ENCODE data around the gene CELA1.

Gene CELA1

DNA sequence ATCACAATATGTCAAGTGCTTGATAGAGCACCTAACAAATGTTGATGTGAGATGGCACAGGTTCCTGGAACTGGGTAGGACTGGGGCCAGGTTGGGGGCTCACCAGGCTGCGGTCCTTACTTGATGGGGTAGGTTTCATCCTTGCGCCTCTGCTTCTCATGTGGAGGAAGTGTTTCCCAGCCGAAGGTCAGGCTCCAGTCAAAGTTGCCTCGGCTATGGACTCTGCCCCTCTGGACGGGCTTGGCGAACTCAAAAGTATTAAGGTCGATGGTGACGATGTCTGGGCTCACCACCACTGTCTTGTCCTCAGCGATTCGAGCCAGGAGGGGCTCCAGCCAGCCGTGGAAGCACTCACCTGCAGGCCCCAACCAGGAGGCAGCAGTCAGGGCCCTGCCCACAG lies 17.5 kb upstream of the CELA1 start:
- H3K9me3 Mint-ChIP-seq, result no peaks in the 10 kb centered on the region
- peaks cover 44% of the 10 kb centered on the region for H3K36me3 Mint-ChIP-seq (ENCODE audit: low read depth)
- no peaks in the 10 kb centered on the region for H3K27me3 Mint-ChIP-seq
- no peak overlapping the region for H3K27ac Mint-ChIP-seq
- H3K4me3 Mint-ChIP-seq, result no peak overlapping the region
- H3K4me1 Mint-ChIP-seq (ENCODE audit: low read depth), result peaks cover 17% of the 10 kb centered on the region

DNA sequence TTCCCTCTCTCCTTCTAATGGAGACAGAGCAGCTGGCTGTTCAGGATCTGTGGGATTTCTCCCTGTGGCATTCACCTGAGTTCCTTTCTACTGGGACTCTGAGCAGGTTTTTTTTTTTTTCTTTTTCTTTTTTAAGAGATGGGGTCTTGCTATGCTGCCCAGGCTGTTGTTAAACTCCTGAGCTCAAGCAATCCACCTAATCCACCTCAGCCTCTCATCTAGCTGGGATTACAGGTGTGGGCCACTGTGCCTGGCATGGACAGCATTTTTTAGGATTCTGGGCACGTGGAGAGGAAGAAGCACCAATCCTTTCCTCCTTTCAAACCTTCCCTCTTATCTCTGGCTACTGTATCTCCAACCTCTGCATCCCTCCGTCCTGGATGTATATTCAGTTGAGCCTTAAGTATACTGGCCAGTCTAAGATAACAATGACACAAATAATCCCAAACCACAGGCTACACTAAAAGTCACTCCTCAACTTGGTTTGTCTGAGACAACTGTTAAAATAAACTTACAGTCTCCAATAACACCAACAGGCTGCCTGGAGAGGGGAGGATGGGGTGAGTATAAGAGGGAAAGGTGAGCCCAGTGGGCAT lies 16.4 kb upstream of the CELA1 start:
- peaks cover 13% of the 10 kb centered on the region for H3K4me1 Mint-ChIP-seq (ENCODE audit: low read depth)
- no peaks in the 10 kb centered on the region for H3K9me3 Mint-ChIP-seq
- H3K4me3 Mint-ChIP-seq, result no peak overlapping the region
- no peak overlapping the region for H3K27ac Mint-ChIP-seq
- peaks cover 50% of the 10 kb centered on the region for H3K36me3 Mint-ChIP-seq (ENCODE audit: low read depth)
- H3K27me3 Mint-ChIP-seq, result no peaks in the 10 kb centered on the region

DNA sequence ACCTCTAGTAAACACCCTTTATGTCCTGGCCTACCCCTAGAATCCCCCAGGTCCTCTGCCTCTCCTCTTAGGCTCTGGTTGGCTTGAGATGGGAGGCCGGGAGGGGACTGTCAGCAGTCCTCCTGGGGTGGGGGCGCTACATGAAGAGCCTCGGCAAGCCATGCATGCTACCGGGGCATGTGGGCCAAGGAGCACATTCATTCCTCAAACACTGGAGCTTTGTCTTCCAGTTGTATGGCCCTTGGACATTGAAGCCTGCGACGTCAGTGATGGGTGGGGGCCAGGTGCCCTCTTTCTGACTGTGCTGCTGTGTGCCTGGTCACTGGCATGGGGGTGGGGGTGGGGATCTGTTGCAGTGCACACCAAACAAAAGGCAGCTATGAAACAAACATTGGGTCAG lies 15.8 kb upstream of the CELA1 start:
- Mint-ChIP-seq H3K27me3 (no peaks in the 10 kb centered on the region), H3K4me1 (ENCODE audit: low read depth) (peaks cover 13% of the 10 kb centered on the region), H3K4me3 (no peak overlapping the region), H3K9me3 (no peaks in the 10 kb centered on the region), H3K27ac (no peak overlapping the region), H3K36me3 (ENCODE audit: low read depth) (peaks cover 50% of the 10 kb centered on the region)

DNA sequence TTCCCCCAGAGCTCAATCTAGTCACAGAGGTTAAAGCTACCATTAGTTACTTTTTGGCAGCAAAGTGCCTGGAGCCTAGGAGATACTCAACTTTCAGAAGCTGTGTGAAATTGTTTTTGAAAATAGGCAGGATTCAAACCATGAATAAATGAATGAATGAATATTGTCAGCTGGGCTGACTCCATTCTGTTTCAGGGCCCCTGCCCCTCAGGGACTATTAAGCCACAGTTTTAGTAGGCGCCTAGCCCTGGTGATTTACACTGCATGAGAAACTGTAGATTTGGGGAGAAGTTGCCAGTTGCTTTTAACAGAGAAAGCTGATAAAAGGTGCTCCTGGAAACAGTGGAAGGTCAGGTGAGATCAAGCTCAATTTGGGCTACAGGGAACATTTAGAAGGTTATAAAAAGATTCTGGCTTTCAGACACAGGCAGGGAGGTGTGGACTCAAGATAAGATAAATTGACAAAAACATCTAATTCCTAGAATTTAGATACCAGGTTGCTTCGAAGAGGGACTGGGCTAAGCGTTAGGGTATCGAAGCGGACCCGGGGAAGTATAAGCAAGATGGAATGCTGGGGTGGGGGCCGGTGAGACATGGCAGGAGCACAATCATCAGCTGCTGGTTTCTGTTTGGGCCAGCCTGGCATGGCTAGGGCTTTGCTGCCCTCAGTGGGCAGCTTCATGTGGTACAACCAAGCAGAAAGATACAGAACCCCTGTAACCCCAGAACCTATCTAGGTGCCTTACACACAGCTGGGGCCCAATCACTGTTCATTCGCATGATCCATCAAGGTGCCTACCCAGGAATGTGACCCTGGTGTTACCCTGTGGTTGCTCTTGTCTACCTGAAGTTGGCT lies 14.9 kb upstream of the CELA1 start:
- H3K36me3 Mint-ChIP-seq (ENCODE audit: low read depth), result peaks cover 57% of the 10 kb centered on the region
- H3K27me3 Mint-ChIP-seq, result no peaks in the 10 kb centered on the region
- H3K4me1 Mint-ChIP-seq (ENCODE audit: low read depth), result peaks cover 19% of the 10 kb centered on the region
- H3K27ac Mint-ChIP-seq, result no peak overlapping the region
- H3K9me3 Mint-ChIP-seq, result no peaks in the 10 kb centered on the region
- H3K4me3 Mint-ChIP-seq, result no peak overlapping the region

DNA sequence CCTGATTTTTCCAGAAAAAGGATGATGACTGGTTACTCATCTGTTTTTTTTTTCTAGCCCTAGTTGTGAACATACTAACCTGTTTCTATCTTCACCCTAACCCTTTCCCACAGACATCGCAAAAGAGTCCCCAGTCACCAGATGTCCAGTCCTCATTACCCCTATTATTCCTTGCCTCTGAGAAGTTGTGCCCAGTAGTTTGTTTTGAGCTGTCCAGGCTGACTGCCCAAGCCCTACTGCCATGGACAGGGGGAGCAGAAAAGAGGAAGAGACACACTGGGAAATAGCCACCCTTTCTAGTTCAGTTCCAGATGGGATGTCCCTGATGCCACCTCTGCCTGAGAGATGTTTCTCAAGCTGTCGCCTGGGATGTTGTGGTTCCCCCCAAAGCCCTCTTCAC lies 13.8 kb upstream of the CELA1 start:
- no peaks in the 10 kb centered on the region for H3K9me3 Mint-ChIP-seq
- H3K36me3 Mint-ChIP-seq (ENCODE audit: low read depth), result peaks cover 60% of the 10 kb centered on the region
- H3K27ac Mint-ChIP-seq, result no peak overlapping the region

DNA sequence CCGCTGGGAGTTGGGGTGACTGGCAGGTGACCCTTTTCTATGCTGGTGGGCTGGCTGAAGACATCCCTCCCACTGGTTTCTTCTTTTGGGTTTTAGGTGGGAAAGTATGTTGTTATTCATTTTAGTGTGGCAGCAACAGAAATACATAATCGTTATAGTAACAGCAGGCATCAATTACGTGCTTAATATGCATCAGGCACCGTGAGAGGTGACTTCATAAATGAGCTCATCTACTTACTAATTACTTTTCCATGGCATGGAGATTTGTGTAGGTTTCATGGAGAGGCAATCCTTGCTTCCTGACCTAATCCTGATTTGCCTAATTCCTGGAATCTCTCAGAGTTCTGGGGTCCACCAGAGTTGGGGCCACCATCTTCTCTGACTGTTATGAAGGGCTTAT lies 13.4 kb upstream of the CELA1 start:
- H3K9me3 Mint-ChIP-seq, result no peaks in the 10 kb centered on the region
- H3K27ac Mint-ChIP-seq, result no peak overlapping the region
- no peak overlapping the region for H3K4me3 Mint-ChIP-seq
- no peaks in the 10 kb centered on the region for H3K27me3 Mint-ChIP-seq
- H3K36me3 Mint-ChIP-seq (ENCODE audit: low read depth), result peaks cover 58% of the 10 kb centered on the region
- H3K4me1 Mint-ChIP-seq (ENCODE audit: low read depth), result peaks cover 19% of the 10 kb centered on the region

More for the DNA sequence above, 13.8 kb upstream of the CELA1 start:
- no peak overlapping the region for H3K4me3 Mint-ChIP-seq
- H3K27me3 Mint-ChIP-seq, result no peaks in the 10 kb centered on the region
- H3K4me1 Mint-ChIP-seq (ENCODE audit: low read depth), result peaks cover 19% of the 10 kb centered on the region

DNA sequence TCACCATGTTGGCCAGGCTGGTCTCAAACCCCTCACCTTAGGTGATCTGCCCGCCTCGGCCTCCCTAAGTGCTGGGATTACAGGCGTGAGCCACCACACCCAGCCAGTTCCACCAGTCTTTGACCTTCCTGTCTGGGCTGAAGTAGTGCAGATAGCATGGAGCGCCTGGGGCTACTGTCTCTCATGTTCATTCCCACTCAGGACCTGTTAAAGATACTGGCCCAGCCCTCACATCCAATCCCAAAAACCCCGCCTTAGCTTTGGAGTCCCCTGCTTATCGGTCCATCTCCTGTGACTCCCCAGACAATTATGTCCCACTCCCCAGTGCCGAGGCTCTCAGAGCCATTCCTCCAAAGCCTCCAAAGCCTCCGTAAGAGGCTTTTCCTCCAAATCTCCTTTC lies 12.0 kb upstream of the CELA1 start:
- Mint-ChIP-seq H3K36me3 (ENCODE audit: low read depth) (peaks cover 54% of the 10 kb centered on the region), H3K27ac (no peak overlapping the region), H3K9me3 (no peaks in the 10 kb centered on the region), H3K4me3 (no peak overlapping the region), H3K4me1 (ENCODE audit: low read depth) (peaks cover 19% of the 10 kb centered on the region), H3K27me3 (no peaks in the 10 kb centered on the region)

DNA sequence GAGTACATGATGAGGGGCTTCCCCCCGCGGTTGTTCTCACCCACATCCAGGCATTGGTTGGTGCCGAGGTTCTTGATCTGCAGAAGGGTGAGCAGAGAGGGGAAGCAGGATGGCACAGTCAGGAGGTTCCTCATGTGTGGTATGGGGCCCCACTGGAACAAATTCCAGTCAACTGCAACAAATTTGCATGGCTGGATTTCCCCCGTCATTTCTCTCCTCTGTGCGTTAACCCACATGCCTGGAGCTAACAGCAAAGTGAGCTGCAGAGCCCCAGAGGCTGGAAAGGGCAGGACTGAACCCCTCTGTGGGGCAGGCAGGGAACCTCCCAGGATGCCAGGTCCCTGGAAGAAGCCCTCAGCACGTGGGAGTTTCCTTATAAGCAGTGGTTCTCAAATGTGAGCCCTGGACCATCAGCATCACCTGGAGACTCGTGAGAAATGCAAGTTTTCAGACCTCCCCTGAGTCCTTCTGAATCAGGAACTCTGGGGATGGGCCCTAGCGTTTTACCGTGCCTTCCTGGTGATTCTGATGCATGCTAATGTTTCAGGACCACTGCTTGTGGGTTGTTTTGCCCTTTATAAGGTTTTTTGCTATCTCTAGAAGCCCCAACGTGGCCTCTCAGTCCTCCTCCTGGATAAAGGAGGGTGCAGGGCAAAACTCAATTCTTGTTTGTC lies 11.0 kb upstream of the CELA1 start:
- Mint-ChIP-seq H3K27ac (peak overlapping the region; percentile 79), H3K36me3 (ENCODE audit: low read depth) (peaks cover 50% of the 10 kb centered on the region), H3K4me3 (peak overlapping the region; percentile 41), H3K4me1 (ENCODE audit: low read depth) (peaks cover 19% of the 10 kb centered on the region), H3K27me3 (no peaks in the 10 kb centered on the region), H3K9me3 (no peaks in the 10 kb centered on the region)

DNA sequence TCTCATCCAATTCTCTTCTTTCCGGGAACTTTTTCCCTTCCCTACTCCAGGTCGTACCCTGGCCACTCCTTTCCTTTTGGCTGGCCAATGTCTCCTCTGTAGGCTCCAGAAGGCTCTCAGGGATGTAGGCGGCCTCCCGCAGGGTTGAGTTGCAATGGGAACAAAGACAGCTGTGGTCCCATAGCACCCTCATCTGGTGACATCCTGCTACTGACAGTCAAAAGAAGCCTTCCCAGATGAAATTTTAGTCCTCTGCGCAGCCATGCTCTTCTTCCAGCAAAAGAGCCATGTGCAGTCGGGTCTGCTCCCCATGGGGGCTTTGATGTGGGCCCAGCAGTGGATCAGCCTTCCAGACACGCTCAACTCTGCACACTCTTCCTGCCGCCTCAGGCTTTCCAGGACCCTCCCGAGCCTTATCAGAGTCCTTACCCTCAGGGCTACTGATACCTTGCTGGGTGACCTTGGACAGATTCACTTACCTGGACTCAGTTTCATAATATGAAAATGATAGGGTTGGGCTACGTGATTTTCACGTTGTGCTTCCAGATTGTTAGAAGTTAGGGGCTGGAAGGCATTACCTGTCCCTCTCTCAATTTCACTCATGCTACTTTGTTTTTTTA lies 5.5 kb upstream of the CELA1 start:
- peaks cover 8% of the 10 kb centered on the region for H3K36me3 Mint-ChIP-seq (ENCODE audit: low read depth)
- H3K27me3 Mint-ChIP-seq, result no peaks in the 10 kb centered on the region
- H3K27ac Mint-ChIP-seq, result no peak overlapping the region
- no peak overlapping the region for H3K4me3 Mint-ChIP-seq
- H3K9me3 Mint-ChIP-seq, result no peaks in the 10 kb centered on the region
- H3K4me1 Mint-ChIP-seq (ENCODE audit: low read depth), result peaks cover 3% of the 10 kb centered on the region

DNA sequence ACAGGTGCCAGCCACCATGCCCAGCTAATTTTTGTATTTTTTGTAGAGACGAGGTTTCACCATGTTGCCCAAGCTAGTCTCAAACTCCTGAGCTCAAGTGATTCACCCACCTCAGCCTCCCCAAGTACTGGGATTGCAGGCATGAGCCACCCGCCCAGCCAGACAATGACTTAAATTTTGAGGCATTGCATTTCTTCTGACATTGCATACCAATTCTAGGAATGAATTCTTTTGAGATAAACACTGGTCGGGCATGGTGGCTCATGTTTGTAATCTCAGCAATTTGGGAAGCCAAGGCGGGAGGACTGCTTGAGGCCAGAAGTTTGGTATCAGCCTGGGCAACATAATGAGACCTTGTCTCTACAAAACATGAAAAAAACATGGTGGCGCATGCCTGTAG lies 2.5 kb upstream of the CELA1 start:
- Mint-ChIP-seq H3K27ac (no peak overlapping the region), H3K4me3 (no peak overlapping the region), H3K36me3 (ENCODE audit: low read depth) (no peaks in the 10 kb centered on the region), H3K27me3 (no peaks in the 10 kb centered on the region), H3K9me3 (no peaks in the 10 kb centered on the region), H3K4me1 (ENCODE audit: low read depth) (peaks cover 10% of the 10 kb centered on the region)

DNA sequence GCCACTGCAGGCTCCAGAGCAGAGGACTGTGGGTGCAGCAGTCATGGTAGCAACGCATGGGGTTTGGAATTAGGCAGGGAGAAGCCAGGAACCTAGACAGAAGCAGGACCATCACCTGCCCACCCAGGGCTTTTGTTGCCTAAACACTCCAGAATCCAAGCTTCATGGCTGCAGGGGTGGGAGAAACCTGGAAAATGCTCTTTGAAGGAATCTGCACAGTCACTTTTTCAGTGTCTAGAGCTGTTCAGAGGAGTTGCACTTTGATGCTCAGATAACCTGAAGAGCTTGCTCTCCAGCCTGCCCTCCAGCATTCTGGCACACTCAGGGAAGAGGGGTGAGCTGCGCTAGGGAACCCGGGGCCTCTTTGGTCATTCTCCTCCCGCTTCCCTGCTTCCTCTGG lies 1.6 kb upstream of the CELA1 start:
- H3K9me3 Mint-ChIP-seq, result no peaks in the 10 kb centered on the region
- H3K4me1 Mint-ChIP-seq (ENCODE audit: low read depth), result peaks cover 17% of the 10 kb centered on the region
- H3K36me3 Mint-ChIP-seq (ENCODE audit: low read depth), result no peaks in the 10 kb centered on the region
- no peak overlapping the region for H3K4me3 Mint-ChIP-seq
- H3K27me3 Mint-ChIP-seq, result no peaks in the 10 kb centered on the region
- no peak overlapping the region for H3K27ac Mint-ChIP-seq

DNA sequence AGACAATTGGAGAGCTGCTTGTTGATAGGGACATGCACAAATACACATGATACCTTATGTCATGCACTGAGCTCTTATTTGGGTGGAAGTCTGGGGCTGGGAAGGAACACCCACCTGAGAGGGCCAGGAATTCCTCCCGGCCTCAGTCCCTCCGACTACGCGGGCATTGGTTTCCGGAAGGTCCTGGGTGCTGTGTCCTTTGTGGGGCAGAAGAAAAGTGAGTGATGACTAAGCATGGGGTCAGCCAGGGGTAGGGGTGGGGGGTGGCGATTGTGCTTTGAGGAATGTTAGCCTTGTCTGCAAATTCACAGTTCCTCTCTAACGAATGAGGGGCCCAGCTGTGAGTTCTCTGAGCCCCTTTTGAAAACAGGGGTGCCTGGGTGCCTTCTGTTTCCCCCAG lies 798 bp downstream of the CELA1 start:
- peaks cover 39% of the 10 kb centered on the region for H3K4me1 Mint-ChIP-seq (ENCODE audit: low read depth)
- H3K36me3 Mint-ChIP-seq (ENCODE audit: low read depth), result no peaks in the 10 kb centered on the region
- no peak overlapping the region for H3K27ac Mint-ChIP-seq
- H3K4me3 Mint-ChIP-seq, result no peak overlapping the region
- no peaks in the 10 kb centered on the region for H3K9me3 Mint-ChIP-seq
- no peaks in the 10 kb centered on the region for H3K27me3 Mint-ChIP-seq

DNA sequence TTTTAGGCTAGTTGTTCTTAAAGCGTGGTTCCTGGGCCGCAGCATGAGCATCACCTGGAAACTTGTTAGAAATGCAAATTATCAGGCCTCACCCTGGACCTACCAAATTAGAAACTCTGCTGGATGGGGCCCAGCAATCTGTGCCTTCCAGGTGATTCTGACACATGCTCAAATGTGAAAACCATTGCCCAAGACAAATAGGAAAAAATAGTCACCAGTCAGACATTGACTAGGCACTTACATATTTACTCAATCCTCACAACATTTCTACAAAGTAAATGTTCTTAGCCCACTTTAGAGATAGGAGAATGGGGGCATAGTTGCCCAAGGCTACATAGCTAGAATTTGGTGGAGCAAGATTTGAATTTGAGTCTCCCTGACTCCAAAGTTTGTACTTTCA lies 3.3 kb downstream of the CELA1 start:
- H3K4me1 Mint-ChIP-seq (ENCODE audit: low read depth), result peaks cover 39% of the 10 kb centered on the region
- no peaks in the 10 kb centered on the region for H3K36me3 Mint-ChIP-seq (ENCODE audit: low read depth)
- H3K27me3 Mint-ChIP-seq, result no peaks in the 10 kb centered on the region
- H3K4me3 Mint-ChIP-seq, result no peak overlapping the region
- H3K9me3 Mint-ChIP-seq, result no peaks in the 10 kb centered on the region
- H3K27ac Mint-ChIP-seq, result no peak overlapping the region

DNA sequence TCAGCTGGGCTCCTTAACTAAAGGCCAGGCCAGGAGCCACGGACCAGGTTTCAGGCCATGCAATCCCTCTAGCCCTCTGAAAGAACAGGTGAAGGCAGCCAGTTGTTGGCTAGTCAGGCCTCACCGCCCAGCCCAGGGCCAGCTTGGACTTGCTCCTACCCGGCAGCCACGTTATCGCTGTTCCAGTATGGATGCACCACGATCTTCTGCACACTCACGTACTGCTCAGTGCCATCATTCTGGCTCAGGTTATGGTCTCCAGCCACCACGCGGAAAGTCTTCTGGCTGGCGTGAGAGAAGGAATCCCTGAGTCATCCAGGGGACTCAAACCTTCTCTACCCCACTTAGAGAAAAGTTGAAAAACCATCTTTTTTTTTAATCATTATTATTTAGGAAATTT lies 4.1 kb downstream of the CELA1 start:
- H3K4me3 Mint-ChIP-seq, result no peak overlapping the region
- no peaks in the 10 kb centered on the region for H3K9me3 Mint-ChIP-seq
- H3K36me3 Mint-ChIP-seq (ENCODE audit: low read depth), result no peaks in the 10 kb centered on the region
- H3K27ac Mint-ChIP-seq, result peak overlapping the region; percentile 65
- no peaks in the 10 kb centered on the region for H3K27me3 Mint-ChIP-seq
- H3K4me1 Mint-ChIP-seq (ENCODE audit: low read depth), result peaks cover 39% of the 10 kb centered on the region
